HEK293 (cell line): ENCODE results near the gene KRT4.
"Not testable (repeated sequence)": the region's sequence is repeated elsewhere in the genome, so short reads cannot be mapped to it uniquely, and the experiment has no call there.

Source experiments
- CTCF ChIA-PET: fragments of 350-600 bp; formaldehyde crosslinking; extraction: SDS; loops from one replicate; lab custom pipeline; 2021; ENCODE audit warnings: antibody characterized with exemption; lab: Yijun Ruan, JAX
- POLR2A ChIA-PET: fragments of 300-600 bp; formaldehyde crosslinking; extraction: SDS; loops from one replicate; lab custom pipeline; 2020; ENCODE audit warnings: antibody characterized with exemption, inconsistent platforms; lab: Yijun Ruan, JAX
- H3K27ac ChIP-seq: fragments of 200-500 bp; sonication (Bioruptor generic); 2 replicates; pipeline ENCODE4 v1.5.1; 2014; ENCODE audit warnings: low read depth, low read length, control low read depth, inconsistent platforms; ENCODE audit errors: extremely low read depth
- H3K36me3 ChIP-seq, 2 experiments: fragments of 200-500 bp in 1 of 2; sonication (Bioruptor generic) in 1 of 2; 1 replicate in 1 of 2; 2 replicates in 1 of 2; pipeline ENCODE4 v1.5.1; 2014 to 2017; ENCODE audit warnings: inconsistent platforms in 2 of 2, low read length in 2 of 2; ENCODE audit not compliant: control insufficient read depth in 2 of 2, insufficient read depth in 1 of 2
- H3K4me1 ChIP-seq: fragments of 200-500 bp; sonication (Bioruptor generic); 2 replicates; pipeline ENCODE4 v1.5.1; 2014; ENCODE audit warnings: mild to moderate bottlenecking, low read length, inconsistent platforms; ENCODE audit not compliant: control insufficient read depth, insufficient read depth
- H3K4me3 ChIP-seq: 2 replicates; pipeline ENCODE4 v1.5.1; 2011; ENCODE audit warnings: low read depth, mild to moderate bottlenecking, control low read depth, low read length, moderate library complexity
- H3K9me3 ChIP-seq: fragments of 200-500 bp; sonication (Bioruptor generic); 2 replicates; pipeline ENCODE4 v1.5.1; 2014; ENCODE audit warnings: low read depth, low read length, inconsistent platforms; ENCODE audit not compliant: control insufficient read depth, insufficient read depth
- GLI2 ChIP-seq: fragments of 450-650 bp; formaldehyde crosslinking; IDR thresholded peaks from 2 replicates; pipeline ENCODE4; 2017; ENCODE audit warnings: missing biosample characterization, missing genetic modification characterization, low read depth, borderline replicate concordance
- MZF1 ChIP-seq: fragments of 450-650 bp; formaldehyde crosslinking; IDR thresholded peaks from 2 replicates; pipeline ENCODE4 v1.5.1; 2017; ENCODE audit warnings: missing biosample characterization, missing genetic modification characterization, borderline replicate concordance
- SP3 ChIP-seq: fragments of 450-650 bp; formaldehyde crosslinking; IDR thresholded peaks from 2 replicates; pipeline ENCODE4 v1.5.1; 2016; ENCODE audit warnings: missing biosample characterization, missing genetic modification characterization
- ZBTB17 ChIP-seq: fragments of 450-650 bp; formaldehyde crosslinking; IDR thresholded peaks from 2 replicates; pipeline ENCODE4 v1.5.1; 2016; ENCODE audit warnings: missing biosample characterization, missing genetic modification characterization
- ZNF16 ChIP-seq: fragments of 450-650 bp; formaldehyde crosslinking; IDR thresholded peaks from 2 replicates; pipeline ENCODE4 v1.5.1; 2016; ENCODE audit warnings: low read depth, missing biosample characterization, missing genetic modification characterization
- ZNF211 ChIP-seq: fragments of 450-650 bp; formaldehyde crosslinking; IDR thresholded peaks from 2 replicates; pipeline ENCODE4 v1.5.1; 2016; ENCODE audit warnings: low read depth, missing biosample characterization, missing genetic modification characterization
- ZNF24 ChIP-seq: fragments of 450-650 bp; formaldehyde crosslinking; IDR thresholded peaks from 2 replicates; pipeline ENCODE4 v1.5.1; 2016; ENCODE audit warnings: missing biosample characterization, missing genetic modification characterization
- ZNF302 ChIP-seq: fragments of 450-650 bp; formaldehyde crosslinking; IDR thresholded peaks from 2 replicates; pipeline ENCODE4 v1.5.1; 2016; ENCODE audit warnings: missing biosample characterization, missing genetic modification characterization, low read depth
- ZNF510 ChIP-seq: fragments of 450-650 bp; formaldehyde crosslinking; IDR thresholded peaks from 2 replicates; pipeline ENCODE4 v1.5.1; 2018; ENCODE audit warnings: mild to moderate bottlenecking, missing genetic modification characterization, missing biosample characterization; ENCODE audit not compliant: insufficient replicate concordance
- ZNF521 ChIP-seq: fragments of 450-650 bp; formaldehyde crosslinking; IDR thresholded peaks from 2 replicates; pipeline ENCODE4 v1.5.1; 2017; ENCODE audit warnings: missing biosample characterization, mild to moderate bottlenecking, missing genetic modification characterization
- ZNF560 ChIP-seq: fragments of 450-650 bp; formaldehyde crosslinking; IDR thresholded peaks from 2 replicates; pipeline ENCODE4 v1.5.1; 2017; ENCODE audit warnings: missing biosample characterization, missing genetic modification characterization, borderline replicate concordance
- ZNF629 ChIP-seq: fragments of 450-650 bp; formaldehyde crosslinking; IDR thresholded peaks from 2 replicates; pipeline ENCODE4 v1.5.1; 2017; ENCODE audit warnings: missing biosample characterization, missing genetic modification characterization
- ZNF777 ChIP-seq: fragments of 450-650 bp; formaldehyde crosslinking; IDR thresholded peaks from 2 replicates; pipeline ENCODE4 v1.5.1; 2017; ENCODE audit warnings: missing biosample characterization, missing genetic modification characterization, borderline replicate concordance
- ZSCAN23 ChIP-seq: fragments of 450-650 bp; formaldehyde crosslinking; IDR thresholded peaks from 2 replicates; pipeline ENCODE4 v1.5.1; 2016; ENCODE audit warnings: missing biosample characterization, missing genetic modification characterization
- TF ChIP-seq, protein P1 (sequence below): fragments of 450-650 bp; formaldehyde crosslinking; IDR thresholded peaks from 2 replicates; pipeline ENCODE4; 2016; ENCODE audit warnings: missing biosample characterization, missing genetic modification characterization
- TF ChIP-seq, protein P2 (sequence below): fragments of 450-650 bp; formaldehyde crosslinking; optimal IDR thresholded peaks from 2 replicates; pipeline ENCODE3; 2016; ENCODE audit warnings: missing biosample characterization, mild to moderate bottlenecking, missing genetic modification characterization
- TF ChIP-seq, protein P3 (sequence below): fragments of 450-650 bp; formaldehyde crosslinking; IDR thresholded peaks from 2 replicates; pipeline ENCODE4 v1.5.1; 2017; ENCODE audit warnings: missing biosample characterization, missing genetic modification characterization
- TF ChIP-seq, protein P4 (sequence below): fragments of 450-650 bp; formaldehyde crosslinking; IDR thresholded peaks from 2 replicates; pipeline ENCODE4 v1.5.0; 2017; ENCODE audit warnings: missing biosample characterization, missing genetic modification characterization, borderline replicate concordance

Gene KRT4

DNA sequence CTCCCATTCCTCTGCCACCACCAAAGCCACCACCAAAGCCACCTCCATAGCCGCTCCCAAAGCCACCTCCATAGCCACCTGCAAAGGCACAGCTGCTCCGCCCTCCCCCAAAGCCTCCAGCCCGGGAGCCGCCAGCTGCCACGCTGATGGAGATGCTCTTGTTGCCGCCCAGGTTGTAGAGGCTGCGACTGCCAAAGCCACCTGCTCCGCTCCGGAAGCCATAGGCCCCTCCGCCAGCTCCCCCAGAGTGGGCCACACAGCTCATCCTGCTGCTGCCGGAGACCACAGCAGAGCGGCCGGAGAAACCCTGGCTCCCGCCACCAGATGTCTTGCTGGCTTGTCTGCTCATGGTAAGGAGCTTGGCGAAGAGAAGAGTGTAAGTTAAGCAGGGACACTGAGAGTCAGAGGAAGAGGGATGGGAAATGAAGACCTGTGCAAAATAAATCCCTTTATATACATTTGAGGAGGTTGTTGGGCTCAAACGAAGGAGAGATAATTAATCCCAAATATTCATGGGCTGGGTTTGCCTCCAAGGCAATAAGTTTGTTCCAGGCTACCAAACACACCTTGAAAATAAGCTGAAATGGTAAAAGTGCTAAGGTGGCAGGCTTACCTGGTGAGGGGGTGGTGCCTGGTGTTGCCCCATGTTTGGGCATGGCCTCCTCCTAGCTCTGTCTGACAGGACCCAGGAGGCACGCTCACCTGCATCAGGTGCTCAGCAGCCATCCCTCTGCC lies 18.1 kb downstream of the KRT4 start, which contains the start of gene KRT3 (continued):
- TF ChIP-seq, protein P1, sequence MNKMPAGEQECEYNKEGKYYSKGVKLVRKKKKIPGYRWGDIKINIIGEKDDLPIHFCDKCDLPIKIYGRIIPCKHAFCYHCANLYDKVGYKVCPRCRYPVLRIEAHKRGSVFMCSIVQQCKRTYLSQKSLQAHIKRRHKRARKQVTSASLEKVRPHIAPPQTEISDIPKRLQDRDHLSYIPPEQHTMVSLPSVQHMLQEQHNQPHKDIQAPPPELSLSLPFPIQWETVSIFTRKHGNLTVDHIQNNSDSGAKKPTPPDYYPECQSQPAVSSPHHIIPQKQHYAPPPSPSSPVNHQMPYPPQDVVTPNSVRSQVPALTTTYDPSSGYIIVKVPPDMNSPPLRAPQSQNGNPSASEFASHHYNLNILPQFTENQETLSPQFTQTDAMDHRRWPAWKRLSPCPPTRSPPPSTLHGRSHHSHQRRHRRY (tag by site-specific recombination): no peak
- TF ChIP-seq, protein P2, sequence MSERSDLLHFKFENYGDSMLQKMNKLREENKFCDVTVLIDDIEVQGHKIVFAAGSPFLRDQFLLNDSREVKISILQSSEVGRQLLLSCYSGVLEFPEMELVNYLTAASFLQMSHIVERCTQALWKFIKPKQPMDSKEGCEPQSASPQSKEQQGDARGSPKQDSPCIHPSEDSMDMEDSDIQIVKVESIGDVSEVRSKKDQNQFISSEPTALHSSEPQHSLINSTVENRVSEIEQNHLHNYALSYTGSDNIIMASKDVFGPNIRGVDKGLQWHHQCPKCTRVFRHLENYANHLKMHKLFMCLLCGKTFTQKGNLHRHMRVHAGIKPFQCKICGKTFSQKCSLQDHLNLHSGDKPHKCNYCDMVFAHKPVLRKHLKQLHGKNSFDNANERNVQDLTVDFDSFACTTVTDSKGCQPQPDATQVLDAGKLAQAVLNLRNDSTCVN (tag by site-specific recombination): no peak
- TF ChIP-seq ZNF302 (tag by site-specific recombination) (no peak), ZBTB17 (no peak), ZNF24 (no peak), GLI2 (tag by site-specific recombination) (no peak)
- TF ChIP-seq, protein P3, sequence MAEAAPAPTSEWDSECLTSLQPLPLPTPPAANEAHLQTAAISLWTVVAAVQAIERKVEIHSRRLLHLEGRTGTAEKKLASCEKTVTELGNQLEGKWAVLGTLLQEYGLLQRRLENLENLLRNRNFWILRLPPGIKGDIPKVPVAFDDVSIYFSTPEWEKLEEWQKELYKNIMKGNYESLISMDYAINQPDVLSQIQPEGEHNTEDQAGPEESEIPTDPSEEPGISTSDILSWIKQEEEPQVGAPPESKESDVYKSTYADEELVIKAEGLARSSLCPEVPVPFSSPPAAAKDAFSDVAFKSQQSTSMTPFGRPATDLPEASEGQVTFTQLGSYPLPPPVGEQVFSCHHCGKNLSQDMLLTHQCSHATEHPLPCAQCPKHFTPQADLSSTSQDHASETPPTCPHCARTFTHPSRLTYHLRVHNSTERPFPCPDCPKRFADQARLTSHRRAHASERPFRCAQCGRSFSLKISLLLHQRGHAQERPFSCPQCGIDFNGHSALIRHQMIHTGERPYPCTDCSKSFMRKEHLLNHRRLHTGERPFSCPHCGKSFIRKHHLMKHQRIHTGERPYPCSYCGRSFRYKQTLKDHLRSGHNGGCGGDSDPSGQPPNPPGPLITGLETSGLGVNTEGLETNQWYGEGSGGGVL (tag by site-specific recombination): no peak

DNA sequence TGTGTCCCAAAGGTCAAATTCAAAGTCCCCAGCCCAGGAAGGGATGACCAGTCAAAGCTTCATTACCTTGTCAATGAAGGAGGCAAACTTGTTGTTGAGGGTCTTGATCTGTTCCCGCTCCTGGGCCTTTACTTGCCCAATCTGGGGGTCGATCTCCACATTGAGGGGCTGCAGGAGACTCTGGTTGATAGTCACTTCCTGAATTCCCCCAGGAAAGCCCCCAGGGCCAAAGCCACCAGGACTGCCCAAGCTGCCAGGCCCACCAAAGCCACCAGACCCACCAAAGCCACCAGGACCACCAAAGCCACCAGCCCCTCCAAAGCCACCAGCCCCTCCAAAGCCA lies 18.6 kb downstream of the KRT4 start:
- H3K36me3 ChIP-seq, H3K4me1 ChIP-seq, H3K27ac ChIP-seq, POLR2A ChIA-PET, H3K9me3 ChIP-seq, CTCF ChIA-PET, H3K4me3 ChIP-seq: not testable (repeated sequence)

DNA sequence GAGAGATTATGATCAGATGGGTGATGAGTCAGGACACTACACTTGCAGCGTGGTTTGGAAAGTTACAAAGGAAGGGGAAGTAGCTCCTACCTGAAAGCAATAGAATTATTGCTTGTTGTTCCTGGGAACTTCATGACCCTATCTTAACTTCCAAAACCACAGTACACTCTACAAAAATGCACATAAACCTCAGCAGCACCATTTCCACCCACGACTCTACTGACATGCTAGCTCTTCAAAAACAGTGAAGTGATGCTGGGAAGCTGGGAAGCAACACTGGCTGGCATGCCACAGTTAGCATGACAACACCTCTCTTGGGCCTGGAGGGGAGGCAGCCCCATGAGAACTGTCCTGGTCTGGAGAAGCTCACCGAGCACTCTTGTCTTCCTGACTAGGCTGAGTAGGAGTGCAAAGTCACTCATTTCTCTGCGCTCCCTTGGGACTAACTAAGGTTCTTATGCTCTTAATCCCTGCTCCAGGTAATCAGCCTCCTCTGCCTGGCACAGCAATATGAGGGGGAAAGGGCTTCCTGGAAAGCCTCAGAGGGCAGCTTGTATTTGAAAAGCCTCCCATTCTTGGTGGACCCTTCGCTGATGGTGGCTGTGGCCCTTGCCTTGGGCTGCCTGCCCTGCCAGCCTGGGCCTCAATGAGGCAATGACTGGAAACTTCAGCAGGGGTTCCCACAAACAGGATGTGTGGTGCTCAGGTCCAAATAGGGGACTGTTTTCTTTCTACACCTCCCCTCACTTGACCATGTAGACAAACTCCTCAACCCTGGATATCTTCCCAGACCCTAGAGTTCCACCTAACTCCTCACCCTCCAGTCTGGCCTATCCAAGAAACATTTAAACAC lies 19.2 kb downstream of the KRT4 start:
- ChIA-PET CTCF (interaction anchor here (1.1 kb wide), 1 partner anchor 25 kb away, joined by 4 read pairs; no protein-coding TSS in a partner anchor), POLR2A (no interaction called here)
- Histone ChIP-seq H3K9me3 (no peaks in the 10 kb centered on the region), H3K4me1 (no peaks in the 10 kb centered on the region), H3K4me3 (no peak overlapping the region), H3K27ac (no peak overlapping the region), H3K36me3 (no peaks in the 10 kb centered on the region)
- no peak for TF ChIP-seq ZNF777 (tag by site-specific recombination)
- TF ChIP-seq ZNF16 (tag by site-specific recombination): no peak
- no peak for TF ChIP-seq ZNF629 (tag by site-specific recombination)
- TF ChIP-seq, protein P4, sequence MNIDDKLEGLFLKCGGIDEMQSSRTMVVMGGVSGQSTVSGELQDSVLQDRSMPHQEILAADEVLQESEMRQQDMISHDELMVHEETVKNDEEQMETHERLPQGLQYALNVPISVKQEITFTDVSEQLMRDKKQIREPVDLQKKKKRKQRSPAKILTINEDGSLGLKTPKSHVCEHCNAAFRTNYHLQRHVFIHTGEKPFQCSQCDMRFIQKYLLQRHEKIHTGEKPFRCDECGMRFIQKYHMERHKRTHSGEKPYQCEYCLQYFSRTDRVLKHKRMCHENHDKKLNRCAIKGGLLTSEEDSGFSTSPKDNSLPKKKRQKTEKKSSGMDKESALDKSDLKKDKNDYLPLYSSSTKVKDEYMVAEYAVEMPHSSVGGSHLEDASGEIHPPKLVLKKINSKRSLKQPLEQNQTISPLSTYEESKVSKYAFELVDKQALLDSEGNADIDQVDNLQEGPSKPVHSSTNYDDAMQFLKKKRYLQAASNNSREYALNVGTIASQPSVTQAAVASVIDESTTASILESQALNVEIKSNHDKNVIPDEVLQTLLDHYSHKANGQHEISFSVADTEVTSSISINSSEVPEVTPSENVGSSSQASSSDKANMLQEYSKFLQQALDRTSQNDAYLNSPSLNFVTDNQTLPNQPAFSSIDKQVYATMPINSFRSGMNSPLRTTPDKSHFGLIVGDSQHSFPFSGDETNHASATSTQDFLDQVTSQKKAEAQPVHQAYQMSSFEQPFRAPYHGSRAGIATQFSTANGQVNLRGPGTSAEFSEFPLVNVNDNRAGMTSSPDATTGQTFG (tag by site-specific recombination): no peak
- no peak for TF ChIP-seq ZNF521 (tag by site-specific recombination)
- TF ChIP-seq ZNF510: no peak
- no peak for TF ChIP-seq ZNF211
- TF ChIP-seq ZSCAN23: no peak
- TF ChIP-seq GLI2 (tag by site-specific recombination): no peak
- TF ChIP-seq SP3: no peak
- no peak for TF ChIP-seq ZNF560 (tag by site-specific recombination)
- no peak for TF ChIP-seq MZF1 (tag by site-specific recombination)
